ENCODE measurements around the gene KIF26B.

Gene KIF26B

GRCh38 chr1:245549996-245550719, 395.4 kb downstream of the KIF26B start:
- in situ Hi-C loops (cut with HindIII; ENCODE audit: low sequenced_read_pairs), result no loop called here
- no peak for DNase-seq (ENCODE audit: low read depth)
- TF ChIP-seq CTCF (IDR thresholded peaks at IDR 0.05; ENCODE audit: low read depth, low read length, missing control alignments), result no peak
- H3K4me3 ChIP-seq (ENCODE audit: low read depth, low read length), result no peak overlapping the region

GRCh38 chr1:245550720-245551043, 395.9 kb downstream of the KIF26B start:
- in situ Hi-C loops (cut with HindIII; ENCODE audit: low sequenced_read_pairs), result no loop called here
- H3K4me3 ChIP-seq (ENCODE audit: low read depth, low read length), result no peak overlapping the region
- TF ChIP-seq CTCF (IDR thresholded peaks at IDR 0.05; ENCODE audit: low read depth, low read length, missing control alignments), result no peak
- DNase-seq (ENCODE audit: low read depth), result no peak

- TF ChIP-seq CTCF (IDR thresholded peaks at IDR 0.05; ENCODE audit: low read depth, low read length, missing control alignments), result no peak
- in situ Hi-C loops (cut with HindIII; ENCODE audit: low sequenced_read_pairs), result no loop called here
- no peak for DNase-seq (ENCODE audit: low read depth)
- H3K4me3 ChIP-seq (ENCODE audit: low read depth, low read length), result no peak overlapping the region
Observed at GRCh38 chr1:245551536-245551935, 396.8 kb downstream of the KIF26B start.

GRCh38 chr1:245552331-245552730, 397.5 kb downstream of the KIF26B start:
- in situ Hi-C loops (cut with HindIII; ENCODE audit: low sequenced_read_pairs), result no loop called here

GRCh38 chr1:245556057-245556456, 401.3 kb downstream of the KIF26B start:
- no peak for TF ChIP-seq CTCF (IDR thresholded peaks at IDR 0.05; ENCODE audit: low read depth, low read length, missing control alignments)
- H3K4me3 ChIP-seq (ENCODE audit: low read depth, low read length), result no peak overlapping the region
- no peak for DNase-seq (ENCODE audit: low read depth)
- in situ Hi-C loops (cut with HindIII; ENCODE audit: low sequenced_read_pairs), result no loop called here

More at GRCh38 chr1:245552331-245552730, 397.5 kb downstream of the KIF26B start:
- DNase-seq (ENCODE audit: low read depth), result no peak
- no peak for TF ChIP-seq CTCF (IDR thresholded peaks at IDR 0.05; ENCODE audit: low read depth, low read length, missing control alignments)
- H3K4me3 ChIP-seq (ENCODE audit: low read depth, low read length), result no peak overlapping the region

GRCh38 chr1:245558069-245558468, 403.3 kb downstream of the KIF26B start:
- in situ Hi-C loops (cut with HindIII; ENCODE audit: low sequenced_read_pairs), result no loop called here
- no peak for DNase-seq (ENCODE audit: low read depth)
- no peak overlapping the region for H3K4me3 ChIP-seq (ENCODE audit: low read depth, low read length)
- no peak for TF ChIP-seq CTCF (IDR thresholded peaks at IDR 0.05; ENCODE audit: low read depth, low read length, missing control alignments)

Measured in astrocyte of the cerebellum (primary cell).